ENCODE measurements around the gene RIIAD1. TPM values are rescaled to one million over a fixed set of nuclear protein-coding genes. Genes with fewer than 3 reads are reported as not detected.

Gene RIIAD1
- total RNA-seq, 1 experiment from 2014 or later = not detected

DNA sequence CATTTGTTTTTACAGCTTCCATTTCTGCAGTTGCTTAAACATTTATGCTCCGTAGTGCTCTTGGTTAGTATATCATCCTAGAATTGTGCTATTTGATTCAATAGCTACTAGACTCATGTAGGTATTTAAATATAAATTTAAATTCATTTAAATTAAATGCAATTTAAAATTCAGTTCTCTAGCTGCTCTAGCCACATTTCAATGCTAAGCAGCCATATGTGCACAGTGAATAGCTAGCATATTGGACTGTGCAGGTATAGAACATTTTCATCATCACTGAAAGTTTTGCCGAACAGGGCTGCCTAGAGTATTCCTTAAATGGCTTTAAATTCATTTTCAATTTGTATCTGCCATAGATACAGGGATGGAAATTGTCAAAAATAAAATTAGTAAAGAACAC, 37.2 kb upstream of the RIIAD1 start:
- no peak for DNase-seq
- Histone ChIP-seq H4K20me1 (ENCODE audit: insufficient read depth) (no peaks in the 10 kb centered on the region), H3K4me2 (no peak overlapping the region), H2AFZ (no peak overlapping the region), H3K27ac (no peak overlapping the region), H3F3A (ENCODE audit: insufficient read depth, low read depth) (peaks cover 29% of the 10 kb centered on the region), H3K4me1 (replicated peaks; ENCODE audit: insufficient read depth) (peaks cover 29% of the 10 kb centered on the region), H3K27me3 (ENCODE audit: insufficient read depth, low read depth) (no peaks in the 10 kb centered on the region), H3K36me3 (ENCODE audit: low read depth) (0 out of 2 replicates have a peak, but pooled peaks cover 5% of the 10 kb centered on the region), H3K4me3 (no peak overlapping the region), H3K9me2 (ENCODE audit: insufficient read depth) (no peaks in the 10 kb centered on the region), H3K9me3 (ENCODE audit: insufficient read depth, low read depth) (no peaks in the 10 kb centered on the region; the same call in none of the 2 replicates), H3K79me2 (ENCODE audit: low read depth) (no peaks in the 10 kb centered on the region; the same call in 1 of the 2 replicates)
- ChIA-PET POLR2A (ENCODE audit: unreplicated experiment) (interaction anchor here (0.8 kb wide), 1 partner anchor 189 kb away, joined by 8 read pairs; no protein-coding TSS in a partner anchor), CTCF (no interaction called here)
- intact Hi-C loops (cut with micrococcal nuclease; ENCODE audit: unreplicated experiment) = loop anchor here (5.0 kb wide), 2 partner anchors 77 to 147 kb away; no protein-coding TSS in a partner anchor
- BruUV-seq (replicated peaks) = no TSS peak
- TF ChIP-seq, protein P1, sequence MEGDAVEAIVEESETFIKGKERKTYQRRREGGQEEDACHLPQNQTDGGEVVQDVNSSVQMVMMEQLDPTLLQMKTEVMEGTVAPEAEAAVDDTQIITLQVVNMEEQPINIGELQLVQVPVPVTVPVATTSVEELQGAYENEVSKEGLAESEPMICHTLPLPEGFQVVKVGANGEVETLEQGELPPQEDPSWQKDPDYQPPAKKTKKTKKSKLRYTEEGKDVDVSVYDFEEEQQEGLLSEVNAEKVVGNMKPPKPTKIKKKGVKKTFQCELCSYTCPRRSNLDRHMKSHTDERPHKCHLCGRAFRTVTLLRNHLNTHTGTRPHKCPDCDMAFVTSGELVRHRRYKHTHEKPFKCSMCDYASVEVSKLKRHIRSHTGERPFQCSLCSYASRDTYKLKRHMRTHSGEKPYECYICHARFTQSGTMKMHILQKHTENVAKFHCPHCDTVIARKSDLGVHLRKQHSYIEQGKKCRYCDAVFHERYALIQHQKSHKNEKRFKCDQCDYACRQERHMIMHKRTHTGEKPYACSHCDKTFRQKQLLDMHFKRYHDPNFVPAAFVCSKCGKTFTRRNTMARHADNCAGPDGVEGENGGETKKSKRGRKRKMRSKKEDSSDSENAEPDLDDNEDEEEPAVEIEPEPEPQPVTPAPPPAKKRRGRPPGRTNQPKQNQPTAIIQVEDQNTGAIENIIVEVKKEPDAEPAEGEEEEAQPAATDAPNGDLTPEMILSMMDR (conservative IDR thresholded peaks at IDR 0.05) = no peak
- TF ChIP-seq EZH2 (IDR thresholded peaks at IDR 0.05; ENCODE audit: low read depth) = no peak

GRCh38 chr1:151686561-151686960, 34.8 kb upstream of the RIIAD1 start:
- no peak overlapping the region for H3K4me2 ChIP-seq
- H3K36me3 ChIP-seq (ENCODE audit: low read depth) = 0 out of 2 replicates have a peak, but pooled peaks cover 4% of the 10 kb centered on the region
- POLR2A ChIA-PET (ENCODE audit: unreplicated experiment) = no interaction called here
- no TSS peak for BruUV-seq (replicated peaks)
- no peak overlapping the region for H2AFZ ChIP-seq
- intact Hi-C loops (cut with micrococcal nuclease; ENCODE audit: unreplicated experiment) = no loop called here
- H3K27me3 ChIP-seq (ENCODE audit: insufficient read depth, low read depth) = no peaks in the 10 kb centered on the region
- H3K9me3 ChIP-seq (ENCODE audit: insufficient read depth, low read depth) = no peaks in the 10 kb centered on the region; the same call in none of the 2 replicates
- H4K20me1 ChIP-seq (ENCODE audit: insufficient read depth) = no peaks in the 10 kb centered on the region
- H3K79me2 ChIP-seq (ENCODE audit: low read depth) = no peaks in the 10 kb centered on the region; the same call in 1 of the 2 replicates
- peaks cover 5% of the 10 kb centered on the region for H3K4me1 ChIP-seq (replicated peaks; ENCODE audit: insufficient read depth)
- CTCF ChIA-PET = no interaction called here
- H3F3A ChIP-seq (ENCODE audit: insufficient read depth, low read depth) = peaks cover 12% of the 10 kb centered on the region
- TF ChIP-seq, protein P1 (conservative IDR thresholded peaks at IDR 0.05) = no peak
- no peak overlapping the region for H3K4me3 ChIP-seq
- no peak overlapping the region for H3K27ac ChIP-seq
- no peak for DNase-seq
- no peaks in the 10 kb centered on the region for H3K9me2 ChIP-seq (ENCODE audit: insufficient read depth)

- Histone ChIP-seq H4K20me1 (ENCODE audit: insufficient read depth) (no peaks in the 10 kb centered on the region), H3F3A (ENCODE audit: insufficient read depth, low read depth) (peaks cover 11% of the 10 kb centered on the region), H3K9me2 (ENCODE audit: insufficient read depth) (no peaks in the 10 kb centered on the region), H3K4me1 (replicated peaks; ENCODE audit: insufficient read depth) (no peaks in the 10 kb centered on the region), H3K27me3 (ENCODE audit: insufficient read depth, low read depth) (no peaks in the 10 kb centered on the region), H3K27ac (no peak overlapping the region), H3K79me2 (ENCODE audit: low read depth) (no peaks in the 10 kb centered on the region), H2AFZ (no peak overlapping the region), H3K4me2 (no peak overlapping the region), H3K4me3 (no peak overlapping the region), H3K36me3 (ENCODE audit: low read depth) (no peaks in the 10 kb centered on the region), H3K9me3 (ENCODE audit: insufficient read depth, low read depth) (no peaks in the 10 kb centered on the region; the same call in 1 of the 2 replicates)
- no TSS peak for BruUV-seq (replicated peaks)
- POLR2A ChIA-PET (ENCODE audit: unreplicated experiment) = interaction anchor here (0.7 kb wide), 1 partner anchor 79 kb away, joined by 8 read pairs; no protein-coding TSS in a partner anchor
- DNase-seq = no peak
- TF ChIP-seq EZH2 (IDR thresholded peaks at IDR 0.05; ENCODE audit: low read depth) = no peak
- TF ChIP-seq, protein P1 (conservative IDR thresholded peaks at IDR 0.05) = no peak
- CTCF ChIA-PET = no interaction called here
- intact Hi-C loops (cut with micrococcal nuclease; ENCODE audit: unreplicated experiment) = no loop called here
These were observed 31.8 kb upstream of the RIIAD1 start for GRCh38 chr1:151689494-151689893.

All from PC-9 (cell line).